Head of caudate nucleus (tissue), 42 donors: ENCODE data around the gene DTNB.

ENCODE experiments used
- DNase-seq, 42 donors: peaks; one replicate each; pipeline versions ENCODE4 v3.0.0 to v3.0.0-alpha.2; 2020 to 2021; ENCODE audit warnings: mixed read lengths in 7 of 42
- intact Hi-C: fragments of 100-400 bp; cut with DNase I; formaldehyde crosslinking; loops from one replicate; pipeline ENCODE4 v1.15.0; 2022

Gene DTNB

GRCh38 chr2:25331686-25332365 lies 341.6 kb downstream of the DTNB start:
- peak in 11 of 42 donors; percentile 55 to 81 (median 60) for DNase-seq
- intact Hi-C loops, result no loop called here

- DNase-seq, result no peak
- intact Hi-C loops, result no loop called here
Measured at GRCh38 chr2:25330937-25331336, 342.4 kb downstream of the DTNB start.

GRCh38 chr2:25330273-25330672 lies 343.1 kb downstream of the DTNB start:
- peak in 2 of 42 donors; percentile 2 to 37 for DNase-seq
- intact Hi-C loops, result no loop called here

- peak in 5 of 42 donors; percentile 1 to 50 (median 14) for DNase-seq
- intact Hi-C loops, result no loop called here
Measured at GRCh38 chr2:25328152-25329085, 345.0 kb downstream of the DTNB start.
